Upper lobe of left lung (tissue), 6 donors: ENCODE measurements around the gene ZKSCAN1. TPM values are rescaled to one million over a fixed set of nuclear protein-coding genes. Genes with fewer than 3 reads are reported as not detected.
"Not testable (repeated sequence)": the region's sequence is repeated elsewhere in the genome, so short reads cannot be mapped to it uniquely, and the experiment has no call there.

Experiments used
- ATAC-seq, 2 donors: fragments of 200-7000 bp; cut with Tn5 transposase; one replicate each; pipeline ENCODE4 v1.9.1; 2022; ENCODE audit warnings: mild to moderate bottlenecking in 2 of 2, moderate library complexity in 2 of 2; ENCODE audit not compliant: low FRiP score in 2 of 2
- DNase-seq, 2 donors: peaks; one replicate each; pipeline ENCODE4 v3.0.0-alpha.2; 2019 to 2020
- H3K27ac ChIP-seq, 4 donors: fragments of 200-600 bp; sonication (generic); one replicate each; pipeline ENCODE4 v1.5.1; 2016 to 2019
- H3K27me3 ChIP-seq, 4 donors: fragments of 200-600 bp; sonication (generic); one replicate each; pipeline ENCODE4 v1.5.1; 2017 to 2019
- H3K36me3 ChIP-seq, 4 donors: fragments of 200-600 bp; sonication (generic); one replicate each; pipeline ENCODE4 v1.5.1; 2016 to 2019
- H3K4me1 ChIP-seq, 4 donors: fragments of 200-600 bp; sonication (generic); one replicate each; pipeline ENCODE4 v1.5.1; 2018 to 2019
- H3K4me3 ChIP-seq, 4 donors: fragments of 200-600 bp; sonication (generic); one replicate each; pipeline ENCODE4 v1.5.1; 2017 to 2019; ENCODE audit warnings: mild to moderate bottlenecking in 2 of 4, moderate library complexity in 1 of 4
- H3K9me3 ChIP-seq, 4 donors: fragments of 200-600 bp; sonication (generic); one replicate each; pipeline ENCODE4 v1.5.1; 2018 to 2019
- EP300 ChIP-seq, 4 donors: sonication (generic); formaldehyde crosslinking; IDR thresholded peaks; one replicate each; pipeline ENCODE4 v1.5.1; 2017; ENCODE audit warnings: antibody characterized with exemption in 4 of 4, control low read depth in 2 of 4
- POLR2A ChIP-seq, 4 donors: fragments of 450-650 bp; IDR thresholded peaks; one replicate each; pipeline ENCODE4 v1.5.1; 2016 to 2017; ENCODE audit warnings: antibody characterized with exemption in 4 of 4, mild to moderate bottlenecking in 2 of 4
- POLR2AphosphoS5 ChIP-seq, 2 donors: sonication (generic); formaldehyde crosslinking; IDR thresholded peaks; one replicate each; pipeline ENCODE4 v1.5.1; 2017; ENCODE audit warnings: antibody characterized with exemption in 2 of 2
- WGBS, 2 donors: methylation state at CpG; one replicate each; pipeline ENCODE4 v1.1.5; 2017 to 2018; 5-methylcytosine and 5-hydroxymethylcytosine counted together
- total RNA-seq, 6 donors: library from RNA; depleted of rRNA in 4 of 6; stranded (reverse); fragments of >200 nt in 4 of 6; gene quantifications; one replicate each; pipeline versions ENCODE4 v1.1.0 to v1.2.1, GENCODE V29; 2016 to 2021
- TF ChIP-seq, protein P1 (sequence below), 6 experiments: fragments of 450-650 bp in 4 of 6; fragments of 200-600 bp in 2 of 6; sonication (generic) in 2 of 6; IDR thresholded peaks; one replicate each; pipeline ENCODE4 v1.5.1; 2016 to 2019; ENCODE audit warnings: antibody characterized with exemption in 6 of 6
- donor health status: DM: no; HTN: no; CAD: no; lungs with moderate emphysema.
- donor health status: DM: no; HTN: yes; CAD: no; lungs with severe emphysema.

Gene ZKSCAN1
- total RNA-seq, 6 donors from 2014 or later: 19.3 to 50.4 (median 36.9) TPM

DNA sequence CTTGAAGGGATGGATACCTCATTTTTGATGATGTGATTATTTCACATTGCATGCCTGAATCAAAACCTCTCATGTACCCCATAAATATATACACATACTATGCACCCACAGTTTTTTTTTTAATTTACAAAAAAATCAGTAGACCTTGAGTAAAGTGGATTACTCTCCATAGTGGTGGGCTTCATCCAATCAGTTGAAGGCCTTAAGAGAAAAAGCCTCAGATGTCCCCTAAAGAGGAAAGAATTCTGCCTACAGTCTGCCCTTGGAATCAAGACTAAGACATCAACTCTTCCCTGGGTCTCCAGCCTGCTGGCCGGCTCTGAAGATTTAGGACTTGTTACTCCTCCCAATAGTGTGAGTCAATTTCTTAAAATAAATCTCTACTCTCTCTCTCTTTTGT, 40.7 kb upstream of the ZKSCAN1 start:
- H3K9me3 ChIP-seq: no peaks in the 10 kb centered on the region
- 53 to 63% methylated on average over 1 of the region's 1 CpG for WGBS, 2 donors
- ATAC-seq (no peak), DNase-seq (no peak)
- no peaks in the 10 kb centered on the region for H3K27me3 ChIP-seq
- no peak overlapping the region for H3K4me3 ChIP-seq
- H3K4me1 ChIP-seq: no peaks in the 10 kb centered on the region
- TF ChIP-seq, protein P1, sequence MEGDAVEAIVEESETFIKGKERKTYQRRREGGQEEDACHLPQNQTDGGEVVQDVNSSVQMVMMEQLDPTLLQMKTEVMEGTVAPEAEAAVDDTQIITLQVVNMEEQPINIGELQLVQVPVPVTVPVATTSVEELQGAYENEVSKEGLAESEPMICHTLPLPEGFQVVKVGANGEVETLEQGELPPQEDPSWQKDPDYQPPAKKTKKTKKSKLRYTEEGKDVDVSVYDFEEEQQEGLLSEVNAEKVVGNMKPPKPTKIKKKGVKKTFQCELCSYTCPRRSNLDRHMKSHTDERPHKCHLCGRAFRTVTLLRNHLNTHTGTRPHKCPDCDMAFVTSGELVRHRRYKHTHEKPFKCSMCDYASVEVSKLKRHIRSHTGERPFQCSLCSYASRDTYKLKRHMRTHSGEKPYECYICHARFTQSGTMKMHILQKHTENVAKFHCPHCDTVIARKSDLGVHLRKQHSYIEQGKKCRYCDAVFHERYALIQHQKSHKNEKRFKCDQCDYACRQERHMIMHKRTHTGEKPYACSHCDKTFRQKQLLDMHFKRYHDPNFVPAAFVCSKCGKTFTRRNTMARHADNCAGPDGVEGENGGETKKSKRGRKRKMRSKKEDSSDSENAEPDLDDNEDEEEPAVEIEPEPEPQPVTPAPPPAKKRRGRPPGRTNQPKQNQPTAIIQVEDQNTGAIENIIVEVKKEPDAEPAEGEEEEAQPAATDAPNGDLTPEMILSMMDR (IDR thresholded peaks at IDR 0.05): no peak
- TF ChIP-seq POLR2AphosphoS5 (IDR thresholded peaks at IDR 0.05) (no peak), EP300 (IDR thresholded peaks at IDR 0.05) (no peak), POLR2A (IDR thresholded peaks at IDR 0.05) (no peak)
- H3K27ac ChIP-seq: no peak overlapping the region
- H3K36me3 ChIP-seq: no peaks in the 10 kb centered on the region

DNA sequence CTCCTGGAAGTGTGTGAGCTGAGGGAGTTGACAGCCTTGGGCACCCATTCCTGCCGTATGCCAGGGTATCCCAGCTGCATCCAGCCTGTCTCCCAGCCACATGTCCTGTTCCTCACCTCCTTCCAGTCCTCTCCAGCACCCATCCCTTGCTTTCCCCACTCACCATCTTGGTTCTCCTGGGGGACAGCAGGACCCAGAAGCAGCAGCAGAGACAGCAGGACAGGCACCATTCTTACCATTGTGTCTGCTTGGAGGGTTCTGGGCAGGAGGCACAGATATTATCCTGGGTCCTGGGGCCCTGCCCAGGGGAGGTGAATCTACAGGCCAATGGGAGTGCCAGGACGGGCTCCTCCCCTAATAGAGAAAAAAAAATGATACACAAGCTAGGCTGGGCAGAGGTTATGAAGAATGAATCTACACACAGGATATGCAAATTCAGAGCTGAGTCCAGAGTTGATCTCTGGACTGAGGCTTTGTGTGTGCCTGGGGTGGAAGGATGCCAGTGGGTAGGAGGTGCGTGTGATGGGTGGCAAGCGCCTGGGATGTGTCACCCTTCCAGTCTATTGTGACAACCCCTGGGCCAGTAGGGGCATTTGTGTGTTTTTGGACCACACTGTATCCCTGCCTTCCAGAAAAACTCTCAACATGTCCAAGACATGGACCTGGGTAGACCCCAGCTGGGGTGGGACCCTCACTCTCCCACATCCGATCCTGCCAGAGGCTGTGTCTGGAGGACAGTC, 39.4 kb upstream of the ZKSCAN1 start, which contains the start of gene AZGP1:
TSS of gene AZGP1 (minus strand) at position 250 of the 740 bp plus-strand sequence. CDS start at position 239, 11 bp downstream.
- Histone ChIP-seq H3K27me3 (no peaks in the 10 kb centered on the region), H3K4me3 (peak within 1 kb of the TSS in 2 of 4 donors; percentile 0 to 10), H3K27ac (no peak within 1 kb of the TSS), H3K36me3 (no peaks in the 10 kb centered on the region), H3K4me1 (no peaks in the 10 kb centered on the region), H3K9me3 (no peaks in the 10 kb centered on the region)
- TF ChIP-seq POLR2A (IDR thresholded peaks at IDR 0.05): no peak
- TF ChIP-seq POLR2AphosphoS5 (IDR thresholded peaks at IDR 0.05): no peak
- TF ChIP-seq, protein P1 (IDR thresholded peaks at IDR 0.05): no peak
- TF ChIP-seq EP300 (IDR thresholded peaks at IDR 0.05): no peak
- WGBS, 2 donors: 63 to 71% methylated on average over 5 of the region's 5 CpGs
- DNase-seq (no peak), ATAC-seq (no peak)

DNA sequence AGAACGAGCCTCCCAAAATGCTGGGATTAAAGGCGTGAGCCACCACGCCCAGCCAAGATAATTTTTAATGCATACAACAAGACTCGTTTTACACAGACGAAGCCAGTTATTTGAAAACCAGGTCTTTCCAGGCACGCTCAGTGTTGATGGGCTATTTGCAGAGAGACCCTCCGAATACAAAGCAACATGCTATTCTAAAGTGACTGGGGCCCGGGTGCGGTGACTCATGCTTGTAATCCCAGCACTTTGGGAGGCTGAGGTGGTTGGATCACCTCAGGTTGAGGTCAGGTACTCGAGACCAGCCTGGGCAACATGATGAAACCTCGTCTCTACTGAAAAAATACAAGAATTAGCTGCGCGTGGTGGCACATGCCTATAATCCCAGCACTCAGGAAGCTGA, 38.8 kb upstream of the ZKSCAN1 start:
- no peaks in the 10 kb centered on the region for H3K9me3 ChIP-seq
- no peaks in the 10 kb centered on the region for H3K27me3 ChIP-seq
- no peaks in the 10 kb centered on the region for H3K4me1 ChIP-seq
- no peak for ATAC-seq
- H3K4me3 ChIP-seq: no peak overlapping the region
- H3K36me3 ChIP-seq: no peaks in the 10 kb centered on the region
- TF ChIP-seq POLR2A (IDR thresholded peaks at IDR 0.05) (no peak), POLR2AphosphoS5 (IDR thresholded peaks at IDR 0.05) (no peak), EP300 (IDR thresholded peaks at IDR 0.05) (no peak)
- TF ChIP-seq, protein P1 (IDR thresholded peaks at IDR 0.05): no peak
- 85% methylated on average over 12 to 13 of the region's 13 CpGs for WGBS, 2 donors
- DNase-seq: peak in 1 of 2 donors; percentile 28
- no peak overlapping the region for H3K27ac ChIP-seq

DNA sequence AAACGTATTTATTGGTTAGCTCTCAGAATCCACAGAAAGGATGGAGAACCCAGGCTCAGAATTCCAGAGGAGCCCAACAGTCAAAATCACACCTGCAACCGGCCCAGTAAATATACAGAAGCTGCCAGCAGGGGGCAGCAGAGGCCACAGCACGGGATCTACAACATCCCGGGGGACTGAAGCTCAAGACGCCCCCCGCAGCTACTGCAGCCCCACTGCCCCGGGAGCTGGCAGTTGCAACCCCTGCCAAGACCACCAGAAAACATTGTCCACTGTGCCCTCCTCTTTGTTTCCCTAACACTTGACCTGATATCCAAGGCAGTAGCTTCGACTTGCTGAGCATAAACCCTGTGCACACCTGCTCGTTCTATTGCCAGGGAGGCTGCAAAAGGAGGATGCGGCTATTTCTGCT, 35.6 kb upstream of the ZKSCAN1 start:
- H3K9me3 ChIP-seq, H3K27me3 ChIP-seq, H3K36me3 ChIP-seq, H3K4me3 ChIP-seq, H3K4me1 ChIP-seq, H3K27ac ChIP-seq: not testable (repeated sequence)
- TF ChIP-seq, protein P1 (IDR thresholded peaks at IDR 0.05): peak; percentile 53 to 75 (median 66)
- peak; percentile 21 to 64 for DNase-seq
- WGBS, 2 donors: 23 to 31% methylated on average over 6 of the region's 10 CpGs
- peak; percentile 62 to 88 for ATAC-seq

DNA sequence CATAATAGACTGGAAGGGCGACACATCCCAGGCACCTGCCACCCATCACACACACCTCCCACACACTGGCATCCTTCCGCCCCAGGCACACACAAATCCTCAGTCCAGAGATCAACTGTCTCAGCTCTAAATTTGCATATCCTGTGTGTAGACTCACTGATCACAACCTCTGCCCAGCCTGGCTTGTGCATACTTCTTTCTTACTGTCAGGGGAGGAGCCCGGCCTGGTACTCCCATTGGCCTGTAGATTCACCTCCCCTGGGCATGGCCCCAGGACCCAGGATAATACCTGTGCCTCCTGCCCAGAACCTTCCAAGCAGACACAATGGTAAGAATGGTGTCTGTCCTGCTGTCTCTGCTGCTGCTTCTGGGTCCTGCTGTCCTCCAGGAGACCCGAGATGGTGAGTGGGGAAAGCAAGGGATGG, 34.9 kb upstream of the ZKSCAN1 start:
- H3K4me3 ChIP-seq, H3K36me3 ChIP-seq, H3K27me3 ChIP-seq, H3K9me3 ChIP-seq, H3K27ac ChIP-seq, DNase-seq, H3K4me1 ChIP-seq: not testable (repeated sequence)
- ATAC-seq: peak in 1 of 2 donors; percentile 28
- WGBS, 2 donors: 63 to 67% methylated on average over 3 to 4 of the region's 4 CpGs

DNA sequence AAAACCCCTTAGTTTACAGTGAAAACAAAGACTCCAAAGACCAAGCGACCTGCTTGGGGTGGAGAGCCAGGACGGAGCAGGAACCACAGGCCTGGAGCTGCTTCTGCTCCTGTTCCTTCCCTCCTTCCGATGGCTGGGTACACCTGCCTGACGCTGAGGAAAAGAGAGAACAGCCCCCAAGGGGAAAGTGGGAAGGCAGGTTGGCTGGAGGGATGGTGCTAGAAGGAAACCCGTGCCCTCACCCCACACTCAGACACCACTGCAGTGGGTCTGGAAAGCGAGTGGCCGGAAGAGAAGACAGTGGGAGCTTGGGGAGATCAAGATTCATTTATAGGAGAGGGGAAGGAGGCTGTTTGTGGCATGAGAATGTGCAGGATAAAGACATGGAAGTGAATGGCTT, 34.3 kb upstream of the ZKSCAN1 start:
- H3K27ac ChIP-seq, H3K4me3 ChIP-seq, H3K36me3 ChIP-seq, ATAC-seq, H3K27me3 ChIP-seq, H3K9me3 ChIP-seq, DNase-seq, H3K4me1 ChIP-seq: not testable (repeated sequence)
- WGBS, 2 donors: 89 to 95% methylated on average over 7 of the region's 7 CpGs
